A549 (cell line): ENCODE measurements around the gene OGFOD1. TPM values are rescaled to one million over a fixed set of nuclear protein-coding genes. Genes with fewer than 3 reads are reported as not detected.

Experiments used
- ATAC-seq, 2 experiments: fragments of 200-7000 bp in 1 of 2; fragments of >200 bp in 1 of 2; cut with Nextera tagmentation in 1 of 2; cut with Tn5 transposase in 1 of 2; 3 replicates each; pipeline versions ENCODE4 v1.8.0 to v1.9.1; 2018 to 2020; ENCODE audit warnings: mild to moderate bottlenecking in 1 of 2, moderate library complexity in 1 of 2
- CTCF ChIA-PET: fragments of 300-600 bp; sonication (Branson Sonifier 250); formaldehyde crosslinking; extraction: SDS; loops from one replicate; lab custom pipeline; 2021; ENCODE audit warnings: antibody characterized with exemption, inconsistent platforms; lab: Yijun Ruan, JAX
- POLR2A ChIA-PET: fragments of 350-600 bp; formaldehyde crosslinking; extraction: SDS; loops from one replicate; lab custom pipeline; 2021; ENCODE audit warnings: antibody characterized with exemption, inconsistent platforms; lab: Yijun Ruan, JAX
- DNase-seq, 2 experiments: peaks; one replicate each; pipeline versions ENCODE4 v3.0.0 to v3.0.0-alpha.2; 2011 to 2016; ENCODE audit warnings: low read depth in 1 of 2, low spot score in 1 of 2
- FAIRE-seq: peaks from 2 replicates; lab custom pipeline; 2011; peaks lifted over from hg19 to GRCh38; lab: Jason Lieb, UNC
- H3K27ac ChIP-seq, 2 experiments: fragments of >200 bp; sonication (Bioruptor Twin); formaldehyde crosslinking; 3 replicates each; pipeline ENCODE4 v1.5.1; 2016 to 2017
- H3K4me1 ChIP-seq: fragments of >200 bp; sonication (Bioruptor Twin); formaldehyde crosslinking; 3 replicates; pipeline ENCODE4 v1.6.1; 2016
- H3K4me2 ChIP-seq: fragments of >200 bp; sonication (Bioruptor Twin); formaldehyde crosslinking; 3 replicates; pipeline ENCODE4 v1.6.1; 2016
- H3K4me3 ChIP-seq: fragments of >200 bp; sonication (Bioruptor Twin); formaldehyde crosslinking; 3 replicates; pipeline ENCODE4 v1.5.1; 2016
- H3K9me3 ChIP-seq: fragments of >200 bp; sonication (Bioruptor Twin); formaldehyde crosslinking; 3 replicates; pipeline ENCODE4 v1.6.1; 2016
- BCL3 ChIP-seq: fragments of >200 bp; sonication (Bioruptor Twin); formaldehyde crosslinking; IDR thresholded peaks from 3 replicates; pipeline ENCODE4 v1.6.1; 2016
- EP300 ChIP-seq, 2 experiments: fragments of >200 bp; sonication (Bioruptor Twin); formaldehyde crosslinking; IDR thresholded peaks; 2 replicates in 1 of 2; 3 replicates in 1 of 2; pipeline ENCODE4 v1.6.1; 2016 to 2017
- GATA3 ChIP-seq: IDR thresholded peaks from 2 replicates; pipeline ENCODE4 v1.6.1; 2012; ENCODE audit warnings: borderline replicate concordance
- HDAC2 ChIP-seq: fragments of 200-600 bp; sonication (generic); IDR thresholded peaks from 2 replicates; pipeline ENCODE4 v1.6.1; 2016
- JUN ChIP-seq, 2 experiments: fragments of >200 bp; sonication (Bioruptor Twin); formaldehyde crosslinking; IDR thresholded peaks; 2 replicates in 1 of 2; 3 replicates in 1 of 2; pipeline ENCODE4 v1.6.1; 2016 to 2017
- JUNB ChIP-seq: fragments of >200 bp; sonication (Bioruptor Twin); formaldehyde crosslinking; IDR thresholded peaks from 2 replicates; pipeline ENCODE4 v1.6.1; 2016
- KDM1A ChIP-seq: fragments of 200-600 bp; sonication (generic); IDR thresholded peaks from 2 replicates; pipeline ENCODE4 v1.6.1; 2016; ENCODE audit warnings: low read depth, mild to moderate bottlenecking
- MAFK ChIP-seq: fragments of 450-650 bp; IDR thresholded peaks from 2 replicates; pipeline ENCODE4 v1.6.1; 2014; ENCODE audit not compliant: partially characterized antibody
- MAX ChIP-seq: IDR thresholded peaks from 2 replicates; pipeline ENCODE4 v1.6.1; 2012
- NPAS2 ChIP-seq: fragments of 250-450 bp; sonication (Bioruptor Pico); IDR thresholded peaks from 2 replicates; pipeline ENCODE4 v1.8.0; 2022; ENCODE audit warnings: mild to moderate bottlenecking, moderate library complexity, borderline replicate concordance
- RCOR1 ChIP-seq: fragments of 150-350 bp; IDR thresholded peaks from 2 replicates; pipeline ENCODE4 v1.6.1; 2014; ENCODE audit warnings: antibody characterized with exemption, low read length, low read depth
- REST ChIP-seq: fragments of 200-600 bp; sonication (generic); IDR thresholded peaks from 2 replicates; pipeline ENCODE4 v1.6.1; 2016; ENCODE audit warnings: antibody characterized with exemption, mild to moderate bottlenecking, moderate library complexity
- RNF2 ChIP-seq: fragments of 200-600 bp; sonication (generic); IDR thresholded peaks from 2 replicates; pipeline ENCODE4 v1.6.1; 2016; ENCODE audit warnings: low read depth, mild to moderate bottlenecking, antibody characterized with exemption, moderate library complexity, borderline replicate concordance
- SREBF2 ChIP-seq: fragments of 450-650 bp; IDR thresholded peaks from 2 replicates; pipeline ENCODE4 v1.6.1; 2014; ENCODE audit warnings: mild to moderate bottlenecking, moderate library complexity
- TP53 ChIP-seq: fragments of 250-450 bp; sonication (Bioruptor Pico); IDR thresholded peaks from 2 replicates; pipeline ENCODE4 v1.5.0; 2021; ENCODE audit warnings: mild to moderate bottlenecking, moderate library complexity
- ZC3H11A ChIP-seq: fragments of 450-650 bp; IDR thresholded peaks from 2 replicates; pipeline ENCODE4 v1.6.1; 2014; ENCODE audit warnings: antibody characterized with exemption, mild to moderate bottlenecking
- ZSCAN20 ChIP-seq: fragments of 250-450 bp; sonication (Bioruptor Pico); IDR thresholded peaks from 2 replicates; pipeline ENCODE4 v1.8.0; 2022; ENCODE audit warnings: mild to moderate bottlenecking, moderate library complexity
- WGBS: methylation state at CpG from one replicate; pipeline ENCODE4 v1.1.6; 2017; ENCODE audit errors: missing lambda C conversion rate; 5-methylcytosine and 5-hydroxymethylcytosine counted together
- polyA plus RNA-seq, 4 experiments: library from polyadenylated mRNA; depleted of rRNA in 3 of 4; stranded (reverse); fragments of >200 nt; fragmentation: RNase III in 1 of 4; extraction: RNeasy Plus Mini Kit Qiagen cat#74134 plus additional on column Dnase treatment in 1 of 4; gene quantifications; 2 replicates in 3 of 4; 3 replicates in 1 of 4; pipeline ENCODE4 v1.2.3, GENCODE V29; 2011 to 2017
- TF ChIP-seq, protein P1 (sequence below): fragments of 450-650 bp; IDR thresholded peaks from 2 replicates; pipeline ENCODE4 v1.6.1; 2014; ENCODE audit warnings: antibody characterized with exemption
- TF ChIP-seq, protein P2 (sequence below): fragments of >200 bp; sonication (Bioruptor Twin); formaldehyde crosslinking; IDR thresholded peaks from 2 replicates; pipeline ENCODE4 v1.6.1; 2016
- TF ChIP-seq, protein P3 (sequence below): IDR thresholded peaks from 2 replicates; pipeline ENCODE4 v1.6.1; 2012
- TF ChIP-seq, protein P4 (sequence below): fragments of 250-450 bp; sonication (Bioruptor Pico); IDR thresholded peaks from 2 replicates; pipeline ENCODE4 v1.5.0; 2020; ENCODE audit warnings: low read depth, mild to moderate bottlenecking, moderate library complexity

The OGFOD1 gene
- polyA plus RNA-seq, 2 of the 4 experiments (the other 2 are of a cell fraction) = 71.6 to 94.1 TPM

DNA sequence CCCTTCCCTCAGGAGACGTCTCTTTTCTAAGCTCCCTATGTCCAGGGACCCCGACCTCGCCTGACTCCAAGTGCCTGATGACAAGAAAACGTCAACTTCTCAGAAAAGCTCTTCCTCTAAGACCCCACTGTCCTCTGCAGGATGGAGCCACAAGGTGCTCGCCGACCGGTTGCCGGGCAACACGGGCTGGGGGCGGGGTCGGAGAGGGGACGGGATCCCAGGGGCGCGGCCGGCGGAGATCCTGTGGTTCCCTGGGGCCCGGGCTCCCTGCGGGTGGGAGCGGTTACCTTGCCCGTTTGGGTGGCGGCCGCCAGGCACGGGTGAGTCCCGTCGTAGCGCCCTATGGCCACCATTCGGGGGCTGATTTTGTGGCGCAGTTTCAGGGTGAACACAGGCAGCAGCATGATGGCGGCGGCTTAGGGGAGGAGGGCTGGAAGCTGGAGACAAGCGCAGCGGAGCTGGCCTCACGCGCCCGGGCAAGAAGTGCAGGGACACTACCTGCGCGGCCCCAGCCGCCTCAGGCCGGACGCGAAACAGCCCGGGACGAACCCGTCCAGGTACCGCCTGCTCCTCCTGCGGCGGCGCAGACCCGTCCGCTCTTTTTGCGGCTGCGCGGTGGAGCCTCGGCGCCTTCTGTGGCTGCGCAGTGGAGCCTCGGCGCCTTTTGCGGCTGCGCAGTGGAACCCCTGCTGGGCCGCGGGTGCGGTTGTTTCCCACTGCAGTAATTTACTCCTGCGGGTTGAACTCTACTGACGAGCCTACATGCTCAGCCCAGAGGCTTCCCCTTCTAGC lies 68.3 kb downstream of the OGFOD1 start, which contains the start of gene BBS2 (continued):
- no peak for TF ChIP-seq REST
- TF ChIP-seq, protein P1, sequence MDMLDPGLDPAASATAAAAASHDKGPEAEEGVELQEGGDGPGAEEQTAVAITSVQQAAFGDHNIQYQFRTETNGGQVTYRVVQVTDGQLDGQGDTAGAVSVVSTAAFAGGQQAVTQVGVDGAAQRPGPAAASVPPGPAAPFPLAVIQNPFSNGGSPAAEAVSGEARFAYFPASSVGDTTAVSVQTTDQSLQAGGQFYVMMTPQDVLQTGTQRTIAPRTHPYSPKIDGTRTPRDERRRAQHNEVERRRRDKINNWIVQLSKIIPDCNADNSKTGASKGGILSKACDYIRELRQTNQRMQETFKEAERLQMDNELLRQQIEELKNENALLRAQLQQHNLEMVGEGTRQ = no peak
- no peak for TF ChIP-seq EP300 (IDR thresholded peaks at IDR 0.05)
- no peak for TF ChIP-seq RCOR1
- no peak for TF ChIP-seq JUNB
- TF ChIP-seq RNF2 = no peak
- TF ChIP-seq, protein P2, sequence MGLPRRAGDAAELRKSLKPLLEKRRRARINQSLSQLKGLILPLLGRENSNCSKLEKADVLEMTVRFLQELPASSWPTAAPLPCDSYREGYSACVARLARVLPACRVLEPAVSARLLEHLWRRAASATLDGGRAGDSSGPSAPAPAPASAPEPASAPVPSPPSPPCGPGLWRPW = no peak
- no peak for TF ChIP-seq KDM1A
- TF ChIP-seq MAFK = no peak
- TF ChIP-seq HDAC2 = no peak
- TF ChIP-seq BCL3 = peak; percentile 68; the same call in 1 of the 3 replicates
- TF ChIP-seq NPAS2 (CRISPR knock-in tag) = no peak
- no peak for TF ChIP-seq ZC3H11A
- TF ChIP-seq, protein P3, sequence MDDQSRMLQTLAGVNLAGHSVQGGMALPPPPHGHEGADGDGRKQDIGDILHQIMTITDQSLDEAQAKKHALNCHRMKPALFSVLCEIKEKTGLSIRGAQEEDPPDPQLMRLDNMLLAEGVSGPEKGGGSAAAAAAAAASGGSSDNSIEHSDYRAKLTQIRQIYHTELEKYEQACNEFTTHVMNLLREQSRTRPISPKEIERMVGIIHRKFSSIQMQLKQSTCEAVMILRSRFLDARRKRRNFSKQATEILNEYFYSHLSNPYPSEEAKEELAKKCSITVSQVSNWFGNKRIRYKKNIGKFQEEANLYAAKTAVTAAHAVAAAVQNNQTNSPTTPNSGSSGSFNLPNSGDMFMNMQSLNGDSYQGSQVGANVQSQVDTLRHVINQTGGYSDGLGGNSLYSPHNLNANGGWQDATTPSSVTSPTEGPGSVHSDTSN = no peak
- no peak for TF ChIP-seq ZSCAN20 (CRISPR knock-in tag)
- peak; percentile 52 to 66; a peak in 3 of 5 replicates for TF ChIP-seq JUN (IDR thresholded peaks at IDR 0.05)
- 0 out of 2 replicates have a peak, but pooled peaks have one; percentile 45 for TF ChIP-seq MAX
- TF ChIP-seq, all 56 proteins: peak for 5

DNA sequence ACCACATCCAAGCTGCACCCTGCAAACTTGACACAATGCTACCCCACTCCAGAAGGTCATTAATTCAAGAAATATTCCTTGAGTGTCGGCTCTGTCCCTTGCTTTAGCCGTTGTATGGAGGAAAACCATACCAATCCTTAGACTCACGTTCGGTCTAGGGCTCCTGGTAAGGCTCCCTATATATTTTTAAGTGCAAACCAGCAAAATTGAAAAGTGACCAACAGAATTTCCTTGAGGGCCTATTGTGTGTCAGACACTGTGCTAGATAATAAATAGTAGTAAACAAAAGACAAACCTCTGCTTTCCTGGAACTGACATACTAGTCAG lies 68.9 kb downstream of the OGFOD1 start:
- WGBS = 25% methylated on average over 4 of the region's 4 CpGs
- FAIRE-seq (no peak), ATAC-seq (peak; percentile 48 to 56; a peak in 4 of 6 replicates), DNase-seq (no peak)
- Histone ChIP-seq H3K9me3 (no peaks in the 10 kb centered on the region), H3K27ac (peak overlapping the region; percentile 91 to 95), H3K4me3 (peak overlapping the region; percentile 79), H3K4me2 (peak overlapping the region; percentile 84), H3K4me1 (peaks cover 14% of the 10 kb centered on the region; the same call in 2 of the 3 replicates)
- ChIA-PET CTCF (interaction anchor here (1.1 to 6.2 kb wide), 4 partner anchors 10 to 188 kb away, joined by 3 to 34 read pairs (median 3); no protein-coding TSS in a partner anchor), POLR2A (no interaction called here)
- TF ChIP-seq, protein P4, sequence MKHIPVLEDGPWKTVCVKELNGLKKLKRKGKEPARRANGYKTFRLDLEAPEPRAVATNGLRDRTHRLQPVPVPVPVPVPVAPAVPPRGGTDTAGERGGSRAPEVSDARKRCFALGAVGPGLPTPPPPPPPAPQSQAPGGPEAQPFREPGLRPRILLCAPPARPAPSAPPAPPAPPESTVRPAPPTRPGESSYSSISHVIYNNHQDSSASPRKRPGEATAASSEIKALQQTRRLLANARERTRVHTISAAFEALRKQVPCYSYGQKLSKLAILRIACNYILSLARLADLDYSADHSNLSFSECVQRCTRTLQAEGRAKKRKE = no peak
- TF ChIP-seq GATA3 (no peak), JUN (IDR thresholded peaks at IDR 0.05) (0 out of 5 replicates have a peak, but pooled peaks of 1 of the 2 experiments have one; percentile 8), JUNB (no peak), TP53 (CRISPR knock-in tag) (no peak), SREBF2 (no peak)
